ENCODE data around the gene ZNF618. TPM values are rescaled to one million over a fixed set of nuclear protein-coding genes. Genes with fewer than 3 reads are reported as not detected.
A peak's percentile ranks its signal among the peaks of the same experiment; 100 is the strongest.

The ZNF618 gene
- polyA plus RNA-seq, 3 donors, result 0.53 to 1.9 (median 0.78) TPM

DNA sequence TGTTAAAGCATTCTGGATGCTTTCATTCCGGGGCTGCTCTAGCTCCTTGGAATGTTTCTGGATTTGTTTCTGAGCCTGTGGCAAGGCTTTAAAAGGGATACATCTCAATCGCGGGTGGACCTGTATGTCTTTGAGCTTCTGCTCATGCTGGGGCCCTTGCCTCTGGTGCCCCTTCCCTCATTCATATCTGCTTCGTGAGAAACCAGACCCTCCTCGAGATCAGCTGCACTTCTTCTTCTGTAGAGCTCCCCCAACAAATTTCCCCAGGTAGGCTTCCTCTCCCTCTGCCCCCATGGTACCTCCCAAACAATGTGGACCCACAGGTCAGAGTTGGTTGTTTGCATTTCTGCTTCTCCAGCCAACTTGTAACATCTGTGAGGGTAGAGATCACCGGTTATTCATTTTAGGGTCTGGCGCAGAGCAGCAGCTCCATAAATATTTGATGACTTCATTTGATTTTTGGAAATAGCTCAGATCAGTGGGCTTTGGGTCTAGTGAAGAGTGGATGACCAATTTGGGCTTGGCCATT lies 6.6 kb downstream of the ZNF618 start:
- Histone ChIP-seq H2AFZ (ENCODE audit: insufficient read depth, low read depth, low read length, poor library complexity, severe bottlenecking) (no peak overlapping the region), H3K27me3 (ENCODE audit: control insufficient read depth in 2 of 2, insufficient read depth in 2 of 2, low read length in 2 of 2) (no peaks in the 10 kb centered on the region), H3K4me2 (replicated peaks; ENCODE audit: extremely low read depth, low read length, poor library complexity, severe bottlenecking) (no peak overlapping the region), H3K4me3 (replicated peaks in 1 of 3; ENCODE audit: low read depth in 2 of 3, low read length in 3 of 3) (no peak overlapping the region), H3K9me3 (replicated peaks in 1 of 2; ENCODE audit: control insufficient read depth in 1 of 2, insufficient read depth in 1 of 2, low read length in 2 of 2) (no peaks in the 10 kb centered on the region), H3K27ac (ENCODE audit: low read depth in 1 of 2, low read length in 2 of 2) (no peak overlapping the region), H3K4me1 (ENCODE audit: control insufficient read depth in 1 of 2, insufficient read depth in 2 of 2, low read length in 2 of 2) (peaks cover 24 to 26% of the 10 kb centered on the region in 2 donors), H4K20me1 (ENCODE audit: insufficient read depth, low read length) (no peaks in the 10 kb centered on the region), H3K79me2 (ENCODE audit: insufficient read depth, low read length) (peaks cover 50% of the 10 kb centered on the region), H3K36me3 (replicated peaks in 1 of 2; ENCODE audit: control insufficient read depth in 1 of 2, insufficient read depth in 2 of 2, low read length in 2 of 2) (no peaks in the 10 kb centered on the region), H3K9ac (ENCODE audit: insufficient read depth, low read length, poor library complexity, severe bottlenecking) (no peak overlapping the region)
- DNase-seq, result no peak
- WGBS (ENCODE audit: insufficient coverage), result 100% methylated on average over 5 of the region's 7 CpGs
- Mint-ChIP-seq H3K27ac (peak overlapping the region in 3 of 7 donors; percentile 21 to 52 (median 48)), H3K4me1 (peaks cover 38% of the 10 kb centered on the region), H3K4me3 (no peak overlapping the region), H3K36me3 (no peaks in the 10 kb centered on the region), H3K9me3 (no peaks in the 10 kb centered on the region), H3K27me3 (ENCODE audit: low read depth in 3 of 3) (peaks cover 0 to 2% (median 2%) of the 10 kb centered on the region in 3 donors)
- intact Hi-C loops (cut with micrococcal nuclease), result no loop called here
- TF ChIP-seq CTCF (IDR thresholded peaks at IDR 0.05), result no peak

DNA sequence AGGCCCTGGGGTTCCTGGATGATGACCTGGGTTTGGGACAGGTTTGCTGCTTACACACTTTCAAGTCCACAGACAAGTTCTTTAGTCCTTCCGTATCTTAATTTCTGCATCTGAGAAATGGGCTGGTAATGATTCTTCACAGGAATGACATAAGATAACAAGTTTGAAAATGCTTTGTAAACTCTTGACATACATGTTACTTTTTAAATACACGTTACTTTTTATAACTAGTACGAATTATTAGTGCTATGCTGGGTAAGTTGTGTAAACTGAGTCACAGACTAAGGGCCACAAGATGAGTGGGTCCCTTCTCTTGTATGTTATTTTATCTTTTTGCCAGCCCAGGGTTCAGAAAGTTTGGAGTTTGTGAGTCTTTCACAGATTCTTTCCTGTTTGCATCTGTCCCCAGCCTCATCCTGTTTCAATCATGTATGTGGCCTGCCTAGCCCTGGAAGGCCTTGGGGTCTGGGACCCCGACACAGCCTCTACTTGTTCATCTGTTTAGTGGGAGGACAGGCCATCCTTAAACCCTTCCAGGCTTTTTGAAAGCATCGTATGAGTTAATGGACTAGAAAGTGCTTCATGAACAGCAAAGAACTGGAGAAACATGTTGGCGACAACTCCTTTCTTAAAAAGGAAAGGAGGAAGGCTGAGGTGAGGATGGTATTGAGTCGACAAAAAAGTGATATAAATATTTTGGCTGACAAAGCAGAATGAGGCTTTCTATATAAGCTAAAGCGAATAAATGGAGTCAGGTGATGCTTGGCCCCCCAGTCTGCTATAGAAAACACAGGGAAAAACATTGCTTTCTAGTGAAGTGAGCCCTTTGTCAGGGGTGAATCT lies 9.3 kb downstream of the ZNF618 start:
- Histone ChIP-seq H3K4me1 (ENCODE audit: control insufficient read depth in 1 of 2, insufficient read depth in 2 of 2, low read length in 2 of 2) (peaks cover 24 to 26% of the 10 kb centered on the region in 2 donors), H4K20me1 (ENCODE audit: insufficient read depth, low read length) (no peaks in the 10 kb centered on the region), H3K9ac (ENCODE audit: insufficient read depth, low read length, poor library complexity, severe bottlenecking) (peak overlapping the region; percentile 39), H3K27ac (ENCODE audit: low read depth in 1 of 2, low read length in 2 of 2) (peak overlapping the region; percentile 22 to 76), H2AFZ (ENCODE audit: insufficient read depth, low read depth, low read length, poor library complexity, severe bottlenecking) (peak overlapping the region; percentile 79), H3K4me2 (replicated peaks; ENCODE audit: extremely low read depth, low read length, poor library complexity, severe bottlenecking) (peak overlapping the region; percentile 73), H3K9me3 (replicated peaks in 1 of 2; ENCODE audit: control insufficient read depth in 1 of 2, insufficient read depth in 1 of 2, low read length in 2 of 2) (no peaks in the 10 kb centered on the region), H3K27me3 (ENCODE audit: control insufficient read depth in 2 of 2, insufficient read depth in 2 of 2, low read length in 2 of 2) (no peaks in the 10 kb centered on the region), H3K36me3 (replicated peaks in 1 of 2; ENCODE audit: control insufficient read depth in 1 of 2, insufficient read depth in 2 of 2, low read length in 2 of 2) (no peaks in the 10 kb centered on the region), H3K79me2 (ENCODE audit: insufficient read depth, low read length) (peaks cover 43% of the 10 kb centered on the region), H3K4me3 (replicated peaks in 1 of 3; ENCODE audit: low read depth in 2 of 3, low read length in 3 of 3) (peak overlapping the region in 1 of 3 experiments; percentile 72)
- H3K4me3 Mint-ChIP-seq, result peak overlapping the region; percentile 44 to 61
- peaks cover 34% of the 10 kb centered on the region for H3K4me1 Mint-ChIP-seq
- H3K9me3 Mint-ChIP-seq, result peaks cover 0 to 10% (median 2%) of the 10 kb centered on the region in 7 donors
- 68% methylated on average over 2 of the region's 8 CpGs for WGBS (ENCODE audit: insufficient coverage)
- TF ChIP-seq CTCF (IDR thresholded peaks at IDR 0.05), result no peak
- intact Hi-C loops (cut with micrococcal nuclease), result no loop called here
- peaks cover 0 to 2% (median 2%) of the 10 kb centered on the region in 3 donors for H3K27me3 Mint-ChIP-seq (ENCODE audit: low read depth in 3 of 3)
- peaks cover 0 to 1% of the 10 kb centered on the region in 2 donors for H3K36me3 Mint-ChIP-seq
- H3K27ac Mint-ChIP-seq, result peak overlapping the region; percentile 11 to 80 (median 75)
- no peak for DNase-seq

All from CD14-positive monocyte (primary cell).